Panc1 (cell line): ENCODE results near the gene TNIP2. TPM values are rescaled to one million over a fixed set of nuclear protein-coding genes. Genes with fewer than 3 reads are reported as not detected.
"Not testable (repeated sequence)": the region's sequence is repeated elsewhere in the genome, so short reads cannot be mapped to it uniquely, and the experiment has no call there.

Experiments
- ATAC-seq: fragments of 200-7000 bp; cut with Tn5 transposase; 2 replicates; pipeline ENCODE4 v1.9.1; 2020; ENCODE audit warnings: mild to moderate bottlenecking, moderate library complexity
- BruUV-seq: library from RNA; stranded (reverse); fragments of 400-500 nt; replicated peaks from 2 replicates; lab custom pipeline; 2021; lab: Mats Ljungman, UMichigan
- CTCF ChIA-PET: fragments of 300-600 bp; sonication (Branson Sonifier 250); formaldehyde crosslinking; loops from one replicate; lab custom pipeline; 2022; ENCODE audit warnings: antibody characterized with exemption; lab: Charles Lee
- POLR2A ChIA-PET: fragments of 300-600 bp; sonication (Branson Sonifier 250); formaldehyde crosslinking; loops from one replicate; lab custom pipeline; 2022; ENCODE audit warnings: antibody characterized with exemption; lab: Charles Lee
- DNase-seq: peaks from one replicate; pipeline ENCODE4 v3.0.0-alpha.2; 2010; ENCODE audit warnings: low read depth, low spot score
- H3K27ac ChIP-seq: 2 replicates; pipeline ENCODE4 v1.5.1; 2011; ENCODE audit warnings: mild to moderate bottlenecking, low read length, inconsistent platforms
- H3K27me3 ChIP-seq: fragments of 200-500 bp; sonication (Bioruptor generic); 2 replicates; pipeline ENCODE4 v1.6.0; 2014; ENCODE audit warnings: low read length, inconsistent platforms; ENCODE audit not compliant: control insufficient read depth, insufficient read depth
- H3K36me3 ChIP-seq: fragments of 200-500 bp; sonication (Bioruptor generic); 2 replicates; pipeline ENCODE4 v1.5.1; 2014; ENCODE audit warnings: inconsistent platforms, mild to moderate bottlenecking, low read length, moderate library complexity; ENCODE audit not compliant: control insufficient read depth, insufficient read depth
- H3K4me1 ChIP-seq: 2 replicates; pipeline ENCODE4 v1.5.1; 2011; ENCODE audit warnings: inconsistent platforms, mild to moderate bottlenecking, low read length, moderate library complexity; ENCODE audit not compliant: control insufficient read depth, insufficient read depth
- H3K4me3 ChIP-seq, 2 experiments: 2 replicates each; pipeline ENCODE4 v1.5.1; 2011 to 2012; ENCODE audit warnings: low read depth in 2 of 2, low read length in 2 of 2, mild to moderate bottlenecking in 2 of 2, inconsistent platforms in 1 of 2, moderate library complexity in 1 of 2
- H3K9me3 ChIP-seq: fragments of 200-500 bp; sonication (Bioruptor generic); 2 replicates; pipeline ENCODE4 v1.5.1; 2014; ENCODE audit warnings: low read depth, mild to moderate bottlenecking, inconsistent platforms, low read length, moderate library complexity; ENCODE audit not compliant: control insufficient read depth, insufficient read depth
- POLR2AphosphoS5 ChIP-seq: IDR thresholded peaks from 2 replicates; pipeline ENCODE4 v1.6.1; 2012; ENCODE audit warnings: mild to moderate bottlenecking, low read depth, low read length, moderate library complexity
- SIN3A ChIP-seq: IDR thresholded peaks from 2 replicates; pipeline ENCODE4 v1.6.1; 2012; ENCODE audit warnings: low read depth, mild to moderate bottlenecking, low read length, moderate library complexity, borderline replicate concordance; ENCODE audit not compliant: insufficient read depth
- TCF7L2 ChIP-seq: IDR thresholded peaks from 2 replicates; pipeline ENCODE4 v1.6.1; 2011; ENCODE audit warnings: mild to moderate bottlenecking, low read depth, low read length, inconsistent platforms
- in situ Hi-C: cut with HindIII; loops from 2 replicates; pipeline ENCODE4 v1.10.0; 2016; ENCODE audit warnings: low sequenced_read_pairs, low pct_unique_long_range_greater_than_20kb
- intact Hi-C: fragments of 100-400 bp; cut with micrococcal nuclease; formaldehyde crosslinking; loops from one replicate; pipeline ENCODE4 v1.10.0; 2022; ENCODE audit not compliant: unreplicated experiment
- total RNA-seq: library from RNA; stranded (reverse); gene quantifications from one replicate; pipeline ENCODE4 v1.2.1, GENCODE V29; 2021; ENCODE audit not compliant: unreplicated experiment
- TF ChIP-seq, protein P1 (sequence below): fragments of 450-650 bp; IDR thresholded peaks from 2 replicates; pipeline ENCODE4 v1.5.1; 2017; ENCODE audit warnings: mild to moderate bottlenecking
- TF ChIP-seq, protein P2 (sequence below), 2 experiments: IDR thresholded peaks; 2 replicates each; pipeline ENCODE4 v1.6.1; 2011 to 2012; ENCODE audit warnings: low read depth in 2 of 2, control low read depth in 1 of 2, low read length in 1 of 2, mild to moderate bottlenecking in 1 of 2, moderate library complexity in 1 of 2; ENCODE audit not compliant: insufficient read depth in 1 of 2

Gene TNIP2
- total RNA-seq, 1 experiment from 2014 or later, result 60.3 TPM

DNA sequence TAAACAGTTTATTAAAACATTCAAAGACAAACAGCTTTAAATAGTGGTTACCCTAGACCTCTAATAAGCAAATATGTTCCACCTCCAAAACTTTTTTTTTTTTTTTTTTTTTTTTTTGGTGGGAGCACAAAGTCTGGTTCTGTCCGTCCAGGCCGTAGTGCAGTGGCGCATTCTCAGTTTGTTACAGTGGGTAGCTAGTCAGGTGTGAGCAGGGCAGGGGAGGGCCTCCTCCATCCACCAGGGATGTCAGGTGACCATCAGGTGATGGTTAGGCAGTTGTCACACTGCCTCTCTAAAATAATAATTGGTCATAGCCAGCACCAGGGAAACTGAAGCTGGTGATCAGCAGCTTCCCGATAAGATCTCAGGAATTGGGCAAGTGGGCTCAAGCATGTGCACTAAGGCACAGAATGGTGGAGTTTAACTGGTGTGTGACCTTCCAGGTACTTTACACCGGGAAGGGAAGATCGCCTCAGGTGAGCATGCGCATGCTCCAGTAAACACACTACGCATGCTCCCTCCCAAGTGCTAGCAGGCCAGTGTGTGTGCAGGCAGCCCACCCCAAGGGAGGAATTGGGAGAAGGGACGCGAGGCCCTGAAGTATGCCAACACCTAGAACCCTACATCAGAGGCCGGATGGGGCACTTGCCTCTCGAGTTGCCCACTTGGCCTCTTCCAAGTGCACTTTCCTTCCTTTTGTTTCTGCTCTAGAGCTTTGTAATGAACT, 27.2 kb downstream of the TNIP2 start:
- H3K27me3 ChIP-seq, result no peaks in the 10 kb centered on the region
- no peak overlapping the region for H3K4me3 ChIP-seq
- no peak overlapping the region for H3K27ac ChIP-seq
- no peak for DNase-seq
- no peaks in the 10 kb centered on the region for H3K9me3 ChIP-seq
- no peaks in the 10 kb centered on the region; the same call in 1 of the 2 replicates for H3K36me3 ChIP-seq
- in situ Hi-C loops, result no loop called here
- no peaks in the 10 kb centered on the region for H3K4me1 ChIP-seq
- ChIA-PET CTCF (no interaction called here), POLR2A (interaction anchor here (0.6 kb wide), 1 partner anchor 498 kb away, joined by 8 read pairs; no protein-coding TSS in a partner anchor)
- intact Hi-C loops, result no loop called here
- BruUV-seq, result no TSS peak
- no peak for TF ChIP-seq POLR2AphosphoS5
- TF ChIP-seq, protein P1, sequence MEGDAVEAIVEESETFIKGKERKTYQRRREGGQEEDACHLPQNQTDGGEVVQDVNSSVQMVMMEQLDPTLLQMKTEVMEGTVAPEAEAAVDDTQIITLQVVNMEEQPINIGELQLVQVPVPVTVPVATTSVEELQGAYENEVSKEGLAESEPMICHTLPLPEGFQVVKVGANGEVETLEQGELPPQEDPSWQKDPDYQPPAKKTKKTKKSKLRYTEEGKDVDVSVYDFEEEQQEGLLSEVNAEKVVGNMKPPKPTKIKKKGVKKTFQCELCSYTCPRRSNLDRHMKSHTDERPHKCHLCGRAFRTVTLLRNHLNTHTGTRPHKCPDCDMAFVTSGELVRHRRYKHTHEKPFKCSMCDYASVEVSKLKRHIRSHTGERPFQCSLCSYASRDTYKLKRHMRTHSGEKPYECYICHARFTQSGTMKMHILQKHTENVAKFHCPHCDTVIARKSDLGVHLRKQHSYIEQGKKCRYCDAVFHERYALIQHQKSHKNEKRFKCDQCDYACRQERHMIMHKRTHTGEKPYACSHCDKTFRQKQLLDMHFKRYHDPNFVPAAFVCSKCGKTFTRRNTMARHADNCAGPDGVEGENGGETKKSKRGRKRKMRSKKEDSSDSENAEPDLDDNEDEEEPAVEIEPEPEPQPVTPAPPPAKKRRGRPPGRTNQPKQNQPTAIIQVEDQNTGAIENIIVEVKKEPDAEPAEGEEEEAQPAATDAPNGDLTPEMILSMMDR, result no peak
- TF ChIP-seq, protein P2, sequence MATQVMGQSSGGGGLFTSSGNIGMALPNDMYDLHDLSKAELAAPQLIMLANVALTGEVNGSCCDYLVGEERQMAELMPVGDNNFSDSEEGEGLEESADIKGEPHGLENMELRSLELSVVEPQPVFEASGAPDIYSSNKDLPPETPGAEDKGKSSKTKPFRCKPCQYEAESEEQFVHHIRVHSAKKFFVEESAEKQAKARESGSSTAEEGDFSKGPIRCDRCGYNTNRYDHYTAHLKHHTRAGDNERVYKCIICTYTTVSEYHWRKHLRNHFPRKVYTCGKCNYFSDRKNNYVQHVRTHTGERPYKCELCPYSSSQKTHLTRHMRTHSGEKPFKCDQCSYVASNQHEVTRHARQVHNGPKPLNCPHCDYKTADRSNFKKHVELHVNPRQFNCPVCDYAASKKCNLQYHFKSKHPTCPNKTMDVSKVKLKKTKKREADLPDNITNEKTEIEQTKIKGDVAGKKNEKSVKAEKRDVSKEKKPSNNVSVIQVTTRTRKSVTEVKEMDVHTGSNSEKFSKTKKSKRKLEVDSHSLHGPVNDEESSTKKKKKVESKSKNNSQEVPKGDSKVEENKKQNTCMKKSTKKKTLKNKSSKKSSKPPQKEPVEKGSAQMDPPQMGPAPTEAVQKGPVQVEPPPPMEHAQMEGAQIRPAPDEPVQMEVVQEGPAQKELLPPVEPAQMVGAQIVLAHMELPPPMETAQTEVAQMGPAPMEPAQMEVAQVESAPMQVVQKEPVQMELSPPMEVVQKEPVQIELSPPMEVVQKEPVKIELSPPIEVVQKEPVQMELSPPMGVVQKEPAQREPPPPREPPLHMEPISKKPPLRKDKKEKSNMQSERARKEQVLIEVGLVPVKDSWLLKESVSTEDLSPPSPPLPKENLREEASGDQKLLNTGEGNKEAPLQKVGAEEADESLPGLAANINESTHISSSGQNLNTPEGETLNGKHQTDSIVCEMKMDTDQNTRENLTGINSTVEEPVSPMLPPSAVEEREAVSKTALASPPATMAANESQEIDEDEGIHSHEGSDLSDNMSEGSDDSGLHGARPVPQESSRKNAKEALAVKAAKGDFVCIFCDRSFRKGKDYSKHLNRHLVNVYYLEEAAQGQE (IDR thresholded peaks at IDR 0.05; ENCODE audit: insufficient read depth in 1 of 2, low read depth in 2 of 2, low read length in 1 of 2), result no peak
- TF ChIP-seq SIN3A, result no peak
- TF ChIP-seq TCF7L2, result no peak
- ATAC-seq, result no peak

DNA sequence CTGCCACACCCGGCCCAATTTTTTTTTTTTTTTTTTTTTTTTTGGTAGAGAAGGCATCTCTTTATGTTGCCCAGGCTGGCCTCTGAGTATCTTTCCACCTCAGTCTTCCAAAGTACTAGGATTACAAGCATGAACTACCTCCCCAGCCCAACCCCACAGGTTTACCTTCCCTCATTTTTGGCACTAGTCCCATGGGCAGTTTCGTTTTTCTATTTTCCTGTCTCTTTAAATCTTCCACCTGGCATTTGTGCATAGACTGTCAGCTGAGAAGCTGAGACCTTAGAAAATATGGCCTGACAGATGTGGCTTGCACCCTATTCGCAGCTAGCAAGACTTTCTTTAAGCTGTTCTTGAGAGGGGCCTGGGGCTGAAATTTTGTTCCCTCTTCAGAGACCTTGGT, 27.9 kb downstream of the TNIP2 start:
- Histone ChIP-seq H3K9me3 (no peaks in the 10 kb centered on the region), H3K27ac (no peak overlapping the region), H3K27me3 (no peaks in the 10 kb centered on the region), H3K36me3 (no peaks in the 10 kb centered on the region; the same call in 1 of the 2 replicates), H3K4me1 (no peaks in the 10 kb centered on the region), H3K4me3 (no peak overlapping the region)
- CTCF ChIA-PET, result no interaction called here
- POLR2A ChIA-PET, result interaction anchor here (0.6 kb wide), 1 partner anchor 497 kb away, joined by 8 read pairs; no protein-coding TSS in a partner anchor
- ATAC-seq, result no peak
- DNase-seq, result no peak
- BruUV-seq, result no TSS peak
- in situ Hi-C loops, result no loop called here
- intact Hi-C loops, result no loop called here
- TF ChIP-seq SIN3A, result no peak
- no peak for TF ChIP-seq TCF7L2
- TF ChIP-seq, protein P2 (IDR thresholded peaks at IDR 0.05; ENCODE audit: insufficient read depth in 1 of 2, low read depth in 2 of 2, low read length in 1 of 2), result no peak
- TF ChIP-seq, protein P1, result no peak
- no peak for TF ChIP-seq POLR2AphosphoS5

DNA sequence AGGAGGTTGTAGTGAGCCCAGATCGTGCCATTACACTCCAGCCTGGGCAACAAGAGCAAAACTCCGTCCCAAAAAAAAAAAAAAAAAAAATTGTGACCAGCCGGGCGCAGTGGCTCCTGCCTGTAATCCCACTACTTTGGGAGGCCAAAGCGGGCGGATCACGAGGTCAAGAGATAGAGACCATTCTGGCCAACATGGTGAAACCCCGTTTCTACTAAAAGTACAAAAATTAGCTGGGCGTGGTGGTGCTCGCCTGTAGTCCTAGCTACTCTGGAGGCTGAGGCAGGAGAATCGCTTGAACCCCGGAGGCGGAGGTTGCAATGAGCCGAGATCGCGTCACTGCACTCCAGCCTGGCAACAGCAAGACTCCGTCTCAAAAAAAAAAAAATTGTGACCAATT, 29.3 kb downstream of the TNIP2 start:
- H3K27ac ChIP-seq, H3K9me3 ChIP-seq, DNase-seq, BruUV-seq, H3K36me3 ChIP-seq, H3K4me3 ChIP-seq, intact Hi-C loops, H3K27me3 ChIP-seq, H3K4me1 ChIP-seq, in situ Hi-C loops, ATAC-seq: not testable (repeated sequence)
- POLR2A ChIA-PET, result interaction anchor here (0.6 kb wide), 1 partner anchor 169 kb away, joined by 3 read pairs; no protein-coding TSS in a partner anchor
- CTCF ChIA-PET, result interaction anchor here (1.0 kb wide), 1 partner anchor 15 kb away, joined by 9 read pairs; no protein-coding TSS in a partner anchor
